Transverse colon (tissue), 4 donors: Measurements from ENCODE around the gene STAG2. TPM values are rescaled to one million over a fixed set of nuclear protein-coding genes. Genes with fewer than 3 reads are reported as not detected.

ENCODE experiments used
- DNase-seq: peaks from one replicate; pipeline ENCODE4 v3.0.0-alpha.2; 2019
- H3K27ac ChIP-seq, 4 donors: fragments of 200-600 bp; sonication (generic); 2 replicates each; pipeline ENCODE4 v1.5.1; 2016 to 2018; ENCODE audit warnings: inconsistent platforms in 4 of 4
- H3K27me3 ChIP-seq: fragments of 200-600 bp; sonication (generic); 2 replicates; pipeline ENCODE4 v1.5.1; 2017; ENCODE audit warnings: inconsistent platforms
- H3K36me3 ChIP-seq, 4 donors: fragments of 200-600 bp; sonication (generic); 2 replicates each; pipeline ENCODE4 v1.5.1; 2017 to 2019; ENCODE audit warnings: inconsistent platforms in 4 of 4
- H3K4me1 ChIP-seq, 4 donors: fragments of 200-600 bp; sonication (generic); 2 replicates each; pipeline ENCODE4 v1.5.1; 2017 to 2020; ENCODE audit warnings: inconsistent platforms in 4 of 4
- H3K4me3 ChIP-seq, 4 donors: fragments of 200-600 bp; sonication (generic); 1 replicate in 1 of 4; 2 replicates in 3 of 4; pipeline versions ENCODE4 v1.5.1 to v1.6.1; 2017 to 2019; ENCODE audit warnings: inconsistent platforms in 4 of 4
- H3K9me3 ChIP-seq, 2 donors: fragments of 200-600 bp; sonication (generic); 2 replicates each; pipeline ENCODE4 v1.5.1; 2017 to 2019; ENCODE audit warnings: inconsistent platforms in 2 of 2
- EP300 ChIP-seq: sonication (generic); formaldehyde crosslinking; IDR thresholded peaks from one replicate; pipeline ENCODE4 v1.6.1; 2017; ENCODE audit warnings: antibody characterized with exemption, low read depth
- POLR2A ChIP-seq: fragments of 450-650 bp; IDR thresholded peaks from one replicate; pipeline ENCODE4 v1.6.1; 2016; ENCODE audit warnings: antibody characterized with exemption, mild to moderate bottlenecking, moderate library complexity
- POLR2AphosphoS5 ChIP-seq, 3 donors: sonication (generic); formaldehyde crosslinking; IDR thresholded peaks; one replicate each; pipeline ENCODE4 v1.6.1; 2016; ENCODE audit warnings: antibody characterized with exemption in 3 of 3
- WGBS, 2 donors: methylation state at CpG; one replicate each; pipeline ENCODE4 v1.1.5; 2018; ENCODE audit warnings: low coverage in 1 of 2; 5-methylcytosine and 5-hydroxymethylcytosine counted together
- in situ Hi-C, 4 donors: fragments of 200-750 bp; cut with MboI; loops; one replicate each; pipeline versions ENCODE4 v1.15.0 to v1.15.1; 2017; ENCODE audit warnings: low sequenced_read_pairs in 3 of 4, low pct_ligation_motif_present in 1 of 4, low pct_unique_long_range_greater_than_20kb in 1 of 4
- intact Hi-C: fragments of 100-400 bp; cut with DNase I; formaldehyde crosslinking; loops from one replicate; pipeline ENCODE4 v1.15.1; 2023; ENCODE audit warnings: low total_unique reads
- total RNA-seq, 4 donors: library from RNA; depleted of rRNA; stranded (reverse); fragments of >200 nt; gene quantifications; one replicate each; pipeline ENCODE4 v1.1.0, GENCODE V29; 2016
- TF ChIP-seq, protein P1 (sequence below), 5 experiments: fragments of 200-600 bp in 3 of 5; fragments of 450-650 bp in 2 of 5; sonication (generic) in 3 of 5; IDR thresholded peaks; 1 replicate in 2 of 5; 2 replicates in 3 of 5; pipeline ENCODE4 v1.5.1; 2016 to 2017; ENCODE audit warnings: antibody characterized with exemption in 5 of 5, inconsistent platforms in 3 of 5, mild to moderate bottlenecking in 2 of 5, moderate library complexity in 1 of 5

STAG2 gene
- total RNA-seq, 4 donors from 2014 or later, result 20.7 to 103 (median 79.5) TPM

DNA sequence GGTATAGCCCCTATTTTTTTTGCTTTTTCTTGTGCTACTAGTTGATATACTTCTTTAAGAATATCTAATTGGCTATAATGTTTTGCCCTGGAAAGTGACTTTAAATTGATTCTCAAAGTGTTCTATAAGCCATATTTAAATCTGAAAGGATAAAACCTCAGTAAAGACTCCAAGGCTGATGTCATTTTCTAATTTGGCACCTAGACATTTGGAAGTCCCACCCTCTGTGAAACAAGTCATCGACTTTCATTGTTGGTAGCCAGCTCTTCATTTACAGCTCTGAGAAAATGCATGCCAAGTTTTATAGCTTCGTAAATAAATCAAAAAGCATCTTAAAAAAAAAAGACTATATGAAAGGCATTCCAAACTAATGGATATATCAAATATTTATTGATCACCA, 18.0 kb upstream of the STAG2 start:
- H3K4me3 ChIP-seq, result no peak overlapping the region
- TF ChIP-seq EP300 (no peak), POLR2A (no peak), POLR2AphosphoS5 (IDR thresholded peaks at IDR 0.05) (no peak)
- TF ChIP-seq, protein P1, sequence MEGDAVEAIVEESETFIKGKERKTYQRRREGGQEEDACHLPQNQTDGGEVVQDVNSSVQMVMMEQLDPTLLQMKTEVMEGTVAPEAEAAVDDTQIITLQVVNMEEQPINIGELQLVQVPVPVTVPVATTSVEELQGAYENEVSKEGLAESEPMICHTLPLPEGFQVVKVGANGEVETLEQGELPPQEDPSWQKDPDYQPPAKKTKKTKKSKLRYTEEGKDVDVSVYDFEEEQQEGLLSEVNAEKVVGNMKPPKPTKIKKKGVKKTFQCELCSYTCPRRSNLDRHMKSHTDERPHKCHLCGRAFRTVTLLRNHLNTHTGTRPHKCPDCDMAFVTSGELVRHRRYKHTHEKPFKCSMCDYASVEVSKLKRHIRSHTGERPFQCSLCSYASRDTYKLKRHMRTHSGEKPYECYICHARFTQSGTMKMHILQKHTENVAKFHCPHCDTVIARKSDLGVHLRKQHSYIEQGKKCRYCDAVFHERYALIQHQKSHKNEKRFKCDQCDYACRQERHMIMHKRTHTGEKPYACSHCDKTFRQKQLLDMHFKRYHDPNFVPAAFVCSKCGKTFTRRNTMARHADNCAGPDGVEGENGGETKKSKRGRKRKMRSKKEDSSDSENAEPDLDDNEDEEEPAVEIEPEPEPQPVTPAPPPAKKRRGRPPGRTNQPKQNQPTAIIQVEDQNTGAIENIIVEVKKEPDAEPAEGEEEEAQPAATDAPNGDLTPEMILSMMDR (IDR thresholded peaks at IDR 0.05), result no peak
- in situ Hi-C loops, result no loop called here
- no peaks in the 10 kb centered on the region for H3K9me3 ChIP-seq
- DNase-seq, result no peak
- H3K4me1 ChIP-seq, result no peaks in the 10 kb centered on the region
- intact Hi-C loops, result no loop called here
- WGBS, 2 donors, result 42 to 43% methylated on average over 1 to 2 of the region's 2 CpGs
- no peaks in the 10 kb centered on the region for H3K36me3 ChIP-seq
- no peaks in the 10 kb centered on the region for H3K27me3 ChIP-seq
- H3K27ac ChIP-seq, result no peak overlapping the region

DNA sequence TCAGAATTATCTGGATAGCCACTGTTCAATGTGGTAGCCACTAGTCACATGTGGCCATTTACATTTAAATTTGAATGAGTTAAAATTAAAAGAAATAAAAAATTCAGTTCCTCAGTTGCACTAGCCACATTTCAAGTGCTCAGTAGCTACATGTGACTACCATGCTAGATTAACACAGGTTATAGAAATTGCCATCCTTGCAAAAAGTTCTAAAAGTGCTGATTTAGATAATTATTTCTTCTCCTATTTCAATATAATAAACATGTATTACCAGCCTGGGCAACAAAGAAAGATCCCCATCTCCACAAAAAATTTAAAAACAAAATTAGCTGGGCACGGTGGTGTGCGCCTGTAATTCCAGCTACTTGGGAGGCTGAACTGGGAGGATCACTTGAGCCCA, 11.7 kb upstream of the STAG2 start:
- in situ Hi-C loops, result no loop called here
- Histone ChIP-seq H3K36me3 (no peaks in the 10 kb centered on the region), H3K4me3 (no peak overlapping the region), H3K27me3 (no peaks in the 10 kb centered on the region), H3K4me1 (no peaks in the 10 kb centered on the region), H3K27ac (no peak overlapping the region), H3K9me3 (no peaks in the 10 kb centered on the region)
- 94% methylated on average over 2 of the region's 2 CpGs; no CpG with 5 or more reads in 1 of the 2 donors for WGBS, 2 donors
- TF ChIP-seq POLR2A, result no peak
- no peak for TF ChIP-seq EP300
- no peak for TF ChIP-seq POLR2AphosphoS5 (IDR thresholded peaks at IDR 0.05)
- TF ChIP-seq, protein P1 (IDR thresholded peaks at IDR 0.05), result no peak
- DNase-seq, result no peak
- intact Hi-C loops, result no loop called here

DNA sequence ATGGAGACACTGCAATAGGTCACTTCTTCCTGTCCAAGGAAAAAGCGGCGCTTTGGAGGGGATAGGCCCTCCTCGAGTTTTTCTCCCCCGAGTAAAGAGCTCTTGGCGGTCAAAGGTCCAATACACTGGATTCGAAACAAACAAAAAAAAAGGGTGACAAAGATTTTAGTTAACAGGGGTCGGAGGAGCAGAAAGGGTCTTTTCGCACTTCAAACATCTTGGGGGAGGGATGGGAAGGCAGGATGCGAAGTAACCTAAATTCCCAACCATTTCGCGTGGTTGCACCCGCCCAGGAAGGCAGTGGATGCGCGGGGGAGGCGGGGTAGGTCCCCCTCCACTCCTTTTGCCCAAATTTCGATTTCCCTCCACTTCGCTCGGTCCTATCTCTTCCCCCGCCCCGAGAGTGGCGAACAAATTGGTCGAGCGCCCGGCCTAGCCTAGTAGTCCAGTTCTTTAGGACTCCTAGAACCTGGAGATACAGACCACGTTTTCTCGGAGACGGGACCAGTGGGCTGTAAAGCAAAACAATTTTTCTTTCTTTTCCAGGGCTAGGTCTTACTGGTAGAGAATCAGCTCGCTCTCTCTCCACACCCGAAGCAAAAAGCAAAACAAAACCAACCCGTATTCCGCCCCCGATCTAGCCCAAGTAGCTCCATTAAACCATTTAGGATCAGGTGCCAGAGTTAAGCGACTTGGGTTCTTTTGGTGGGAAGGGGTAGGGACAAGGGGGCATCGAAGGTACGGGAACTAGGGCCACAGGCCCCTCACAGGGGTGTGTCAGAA, 2.0 kb upstream of the STAG2 start:
- H3K9me3 ChIP-seq, result no peaks in the 10 kb centered on the region
- peak overlapping the region; percentile 94 to 99 (median 96) for H3K27ac ChIP-seq
- intact Hi-C loops (no loop called here), in situ Hi-C loops (no loop called here)
- peak; percentile 39 for DNase-seq
- H3K4me1 ChIP-seq, result peaks cover 0 to 3% (median 0%) of the 10 kb centered on the region in 4 donors
- TF ChIP-seq POLR2A, result no peak
- TF ChIP-seq, protein P1 (IDR thresholded peaks at IDR 0.05), result no peak
- no peak for TF ChIP-seq POLR2AphosphoS5 (IDR thresholded peaks at IDR 0.05)
- no peak for TF ChIP-seq EP300
- no peaks in the 10 kb centered on the region for H3K36me3 ChIP-seq
- peak overlapping the region; percentile 49 to 73 (median 60) for H3K4me3 ChIP-seq
- 38% methylated on average over 35 of the region's 35 CpGs; no CpG with 5 or more reads in 1 of the 2 donors for WGBS, 2 donors
- H3K27me3 ChIP-seq, result no peaks in the 10 kb centered on the region

DNA sequence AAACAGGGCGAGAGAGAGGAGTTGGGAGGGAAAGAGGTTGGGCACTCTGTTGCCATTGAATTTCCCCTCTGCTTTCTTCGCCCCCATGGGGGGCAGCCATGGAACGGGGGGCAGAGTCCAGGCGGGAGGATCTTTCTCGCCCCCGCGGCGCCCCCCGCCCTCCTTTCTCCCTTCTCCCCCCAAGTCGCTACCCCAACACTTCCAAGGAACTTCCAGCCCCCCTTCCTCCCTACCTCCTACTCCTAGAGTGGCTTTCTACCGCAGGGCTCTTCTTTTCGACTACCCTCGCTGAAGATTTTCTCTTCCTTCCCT, 594 bp upstream of the STAG2 start:
- Histone ChIP-seq H3K9me3 (no peaks in the 10 kb centered on the region), H3K36me3 (no peaks in the 10 kb centered on the region), H3K4me3 (peak overlapping the region; percentile 56 to 91 (median 79)), H3K27me3 (no peaks in the 10 kb centered on the region), H3K27ac (peak overlapping the region; percentile 94 to 99 (median 99)), H3K4me1 (peaks cover 0 to 16% (median 0%) of the 10 kb centered on the region in 4 donors)
- TF ChIP-seq EP300 (no peak), POLR2AphosphoS5 (IDR thresholded peaks at IDR 0.05) (no peak), POLR2A (no peak)
- TF ChIP-seq, protein P1 (IDR thresholded peaks at IDR 0.05), result no peak
- 30% methylated on average over 13 of the region's 13 CpGs; no CpG with 5 or more reads in 1 of the 2 donors for WGBS, 2 donors
- intact Hi-C loops (no loop called here), in situ Hi-C loops (no loop called here)
- no peak for DNase-seq
